NT2/D1 (cell line): Measurements from ENCODE around the gene SERPINB5.

Experiments used
- SUZ12 ChIP-seq: IDR thresholded peaks from 2 replicates; pipeline ENCODE4 v1.6.1; 2011; ENCODE audit not compliant: insufficient read length, insufficient read depth; ENCODE audit errors: extremely low read depth
- YY1 ChIP-seq: IDR thresholded peaks from 2 replicates; pipeline ENCODE4 v1.6.1; 2011; ENCODE audit not compliant: insufficient read length, insufficient read depth
- ZNF274 ChIP-seq: IDR thresholded peaks from 2 replicates; pipeline ENCODE4 v1.6.1; 2011; ENCODE audit warnings: mild to moderate bottlenecking, low read depth, low read length

DNA sequence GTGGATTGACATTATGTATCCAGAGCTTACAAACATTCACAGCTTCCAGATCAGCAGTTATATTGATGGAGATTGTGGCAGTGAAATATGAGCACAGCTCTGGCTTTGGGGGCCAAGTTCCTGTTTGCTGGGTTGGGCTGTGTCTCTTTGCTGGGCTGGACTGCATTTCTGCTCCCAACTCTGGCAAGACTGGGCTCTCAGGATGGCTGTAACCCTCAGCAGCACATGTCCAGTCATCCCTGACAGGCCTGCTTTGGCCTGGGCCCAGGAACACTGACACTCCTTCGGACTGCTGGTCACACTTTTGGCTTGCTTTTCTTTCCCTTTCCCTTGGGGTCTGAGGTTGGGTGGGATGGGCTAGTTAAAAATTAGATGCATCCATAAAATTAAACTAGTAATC, 36.5 kb upstream of the SERPINB5 start:
- TF ChIP-seq YY1 (no peak), SUZ12 (no peak), ZNF274 (no peak)
